ENCODE data around the gene RMND1. TPM values are rescaled to one million over a fixed set of nuclear protein-coding genes. Genes with fewer than 3 reads are reported as not detected.

Gene RMND1
- total and polyA plus RNA-seq, 12 donors = 10.9 to 25.2 (median 14.7) TPM

GRCh38 chr6:151413372-151414145 is 38.4 kb downstream of the RMND1 start:
- Histone ChIP-seq H3K4me1 (no peaks in the 10 kb centered on the region), H3K4me3 (no peak overlapping the region), H3K9me3 (no peaks in the 10 kb centered on the region), H3K27ac (no peak overlapping the region), H3K27me3 (no peaks in the 10 kb centered on the region), H3K36me3 (peaks cover 0 to 89% (median 24%) of the 10 kb centered on the region in 9 donors)
- TF ChIP-seq CTCF (IDR thresholded peaks at IDR 0.05) = no peak
- intact Hi-C loops (cut with DNase I) = no loop called here
- WGBS, 2 donors = 97 to 98% methylated on average over 8 of the region's 8 CpGs
- DNase-seq = no peak
- no peak for ATAC-seq

DNA sequence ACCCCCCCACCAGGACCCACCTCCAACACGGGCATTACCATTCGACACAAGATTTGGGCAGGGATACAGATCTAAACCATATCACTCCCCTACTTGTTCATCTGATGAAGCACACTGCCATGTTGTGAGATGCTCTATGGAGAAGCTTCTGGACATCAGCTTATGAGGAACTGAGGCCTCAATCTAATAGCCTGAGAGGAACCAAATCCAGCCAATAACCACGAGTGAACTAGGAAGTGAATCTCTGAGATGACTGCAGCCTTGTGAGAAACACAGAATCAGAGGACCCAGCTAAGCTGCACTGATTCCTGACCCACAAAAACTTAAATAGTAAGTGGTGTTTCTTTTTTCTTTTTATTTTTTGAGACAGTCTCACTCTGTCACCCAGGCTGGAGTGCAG is 39.0 kb downstream of the RMND1 start:
- peaks cover 0 to 89% (median 24%) of the 10 kb centered on the region in 9 donors for H3K36me3 ChIP-seq
- intact Hi-C loops (cut with DNase I) = no loop called here
- H3K27ac ChIP-seq = no peak overlapping the region
- WGBS, 2 donors = 97 to 98% methylated on average over 3 of the region's 3 CpGs
- TF ChIP-seq CTCF (IDR thresholded peaks at IDR 0.05) = no peak
- ATAC-seq = no peak
- H3K27me3 ChIP-seq = no peaks in the 10 kb centered on the region
- DNase-seq = no peak
- no peaks in the 10 kb centered on the region for H3K9me3 ChIP-seq
- no peaks in the 10 kb centered on the region for H3K4me1 ChIP-seq
- no peak overlapping the region for H3K4me3 ChIP-seq

- Histone ChIP-seq H3K4me1 (peaks cover 0 to 17% (median 0%) of the 10 kb centered on the region in 9 donors), H3K27ac (no peak overlapping the region), H3K4me3 (no peak overlapping the region), H3K9me3 (no peaks in the 10 kb centered on the region), H3K27me3 (no peaks in the 10 kb centered on the region), H3K36me3 (peaks cover 0 to 81% (median 10%) of the 10 kb centered on the region in 9 donors)
- 92 to 93% methylated on average over 7 of the region's 7 CpGs for WGBS, 2 donors
- intact Hi-C loops (cut with DNase I) = loop anchor here in 4 of 10 donors (5.0 to 10.0 kb wide), 2 partner anchors 65 to 68 kb away; no protein-coding TSS in a partner anchor
- TF ChIP-seq CTCF (IDR thresholded peaks at IDR 0.05) = no peak
- DNase-seq (no peak), ATAC-seq (no peak)
Measured at GRCh38 chr6:151409679-151410078, 42.2 kb downstream of the RMND1 start.

- Histone ChIP-seq H3K27me3 (no peaks in the 10 kb centered on the region), H3K27ac (no peak overlapping the region), H3K36me3 (peaks cover 0 to 81% (median 9%) of the 10 kb centered on the region in 9 donors), H3K4me1 (peaks cover 0 to 17% (median 0%) of the 10 kb centered on the region in 9 donors), H3K9me3 (no peaks in the 10 kb centered on the region), H3K4me3 (no peak overlapping the region)
- TF ChIP-seq CTCF (IDR thresholded peaks at IDR 0.05) = no peak
- intact Hi-C loops (cut with DNase I) = loop anchor here in 4 of 10 donors (5.0 to 10.0 kb wide), 2 partner anchors 66 to 68 kb away; no protein-coding TSS in a partner anchor
- DNase-seq = no peak
- WGBS, 2 donors = 90 to 95% methylated on average over 2 of the region's 2 CpGs
- no peak for ATAC-seq
Measured at GRCh38 chr6:151409260-151409659, 42.7 kb downstream of the RMND1 start.
